ENCODE results near the gene MID1IP1.

Gene MID1IP1, protein sequence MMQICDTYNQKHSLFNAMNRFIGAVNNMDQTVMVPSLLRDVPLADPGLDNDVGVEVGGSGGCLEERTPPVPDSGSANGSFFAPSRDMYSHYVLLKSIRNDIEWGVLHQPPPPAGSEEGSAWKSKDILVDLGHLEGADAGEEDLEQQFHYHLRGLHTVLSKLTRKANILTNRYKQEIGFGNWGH

GRCh38 chrX:38800981-38801845, at the start of gene MID1IP1:
Gene MID1IP1, plus strand, starts transcription at chrX:38801459. Its CDS starts 3,488 bp downstream, at chrX:38804947.
- peak; percentile 83 for DNase-seq

GRCh38 chrX:38754102-38754790, 47.0 kb upstream of the MID1IP1 start:
- peak; percentile 2 for DNase-seq

DNA sequence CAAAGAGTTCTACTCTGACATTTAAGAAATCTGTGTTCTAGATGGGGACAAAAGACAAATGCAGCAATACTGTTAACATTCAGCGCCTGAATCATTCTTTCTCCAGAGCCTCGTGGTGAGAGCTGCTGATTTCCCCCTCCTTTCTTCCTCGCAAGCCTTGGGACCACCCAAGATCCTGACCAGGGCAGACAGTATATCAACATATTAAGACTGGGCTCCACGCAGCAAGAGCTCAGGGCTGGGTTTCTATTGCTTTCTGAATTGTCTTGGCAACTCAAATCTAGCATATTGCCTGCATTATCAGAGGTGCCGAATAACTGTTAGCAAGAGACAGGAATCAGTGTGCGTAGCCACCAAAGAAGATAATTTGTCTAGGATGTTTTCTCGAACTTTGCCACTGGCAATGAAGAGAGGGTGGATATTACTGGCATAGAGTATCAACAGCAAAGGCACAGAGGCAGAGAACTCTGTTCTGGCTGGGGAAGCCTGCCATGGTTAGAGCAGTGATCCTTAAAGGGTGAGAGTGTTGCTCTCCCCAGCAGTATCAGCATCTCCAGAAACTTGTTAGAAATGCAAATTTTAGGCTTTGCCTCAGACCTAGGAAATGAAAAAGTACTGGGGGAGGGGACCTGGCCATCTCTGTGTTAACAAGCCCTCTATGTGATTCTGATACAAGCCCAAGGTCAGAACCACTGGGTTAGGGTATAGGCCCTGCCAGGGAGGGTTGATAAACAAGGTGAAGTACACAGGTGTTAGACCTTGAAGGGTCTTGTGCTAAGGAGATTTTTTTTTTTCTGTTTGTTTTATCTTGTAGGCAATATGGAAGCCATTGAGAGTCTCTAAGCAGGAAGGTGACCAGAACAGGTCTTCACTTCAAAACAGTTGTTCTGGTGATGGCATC, 46.2 kb upstream of the MID1IP1 start:
- DNase-seq, result no peak

GRCh38 chrX:38760883-38761282, 40.4 kb upstream of the MID1IP1 start:
- no peak for DNase-seq

DNA sequence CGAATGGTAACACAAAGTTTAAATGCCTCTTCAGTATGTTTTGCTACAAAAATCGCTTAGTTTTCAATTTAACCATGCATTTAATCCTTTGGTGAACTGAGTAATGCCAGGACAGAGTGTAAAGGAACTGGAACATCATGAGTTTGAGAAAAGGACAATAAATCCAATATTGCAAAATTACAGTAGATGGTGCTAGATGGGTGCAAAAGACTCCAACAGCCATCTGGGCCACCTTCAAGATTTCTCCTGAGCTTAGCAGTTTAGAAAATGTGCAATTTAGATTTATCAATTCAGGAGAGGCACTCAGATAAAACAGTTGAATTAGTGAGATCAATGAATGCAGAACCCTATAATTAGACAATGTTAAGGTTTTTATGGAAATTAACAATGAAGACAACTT, 33.2 kb upstream of the MID1IP1 start:
- DNase-seq, result no peak

DNA sequence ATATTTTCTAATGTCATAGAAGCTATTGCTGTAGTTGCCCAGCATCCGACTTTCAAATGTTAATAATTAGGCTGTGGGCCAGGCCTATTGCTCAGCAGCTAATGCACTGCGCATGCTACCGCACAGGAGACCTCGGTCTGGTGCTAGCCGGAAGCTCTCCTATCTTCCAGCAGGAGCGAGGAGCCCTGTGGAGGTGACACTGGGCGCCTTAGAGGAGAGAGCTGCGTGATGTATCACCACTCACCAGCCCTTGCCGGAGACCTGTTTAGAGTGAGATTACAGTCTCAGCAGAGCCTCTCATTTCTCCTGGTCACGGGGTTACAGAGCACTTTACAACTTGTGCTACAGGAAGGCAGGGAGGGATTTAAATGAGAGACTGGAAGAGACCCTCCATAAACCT, 31.1 kb upstream of the MID1IP1 start:
- DNase-seq, result no peak

GRCh38 chrX:38774249-38774648, 27.0 kb upstream of the MID1IP1 start:
- DNase-seq, result no peak

DNA sequence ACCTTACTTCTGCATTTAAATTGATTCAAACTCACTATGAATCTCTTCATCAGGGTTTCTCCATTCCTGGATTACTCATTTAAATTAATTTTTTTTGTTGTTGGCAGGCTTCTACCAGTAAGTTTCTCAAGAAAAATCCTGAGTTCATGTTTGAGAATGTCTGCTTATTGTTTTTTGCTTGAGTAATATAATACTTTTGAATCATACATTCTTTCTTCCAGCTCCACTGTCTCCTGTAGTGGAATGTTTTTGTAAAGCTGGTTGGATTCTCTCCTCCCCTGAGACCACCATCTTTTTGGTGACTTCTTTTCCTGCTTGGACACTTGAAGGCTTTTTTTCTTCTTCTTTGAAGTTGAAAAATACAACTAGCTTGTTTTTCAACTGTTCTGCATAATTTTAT, 4.3 kb upstream of the MID1IP1 start:
- DNase-seq, result no peak

- no peak for DNase-seq
These were observed 2.3 kb upstream of the MID1IP1 start for GRCh38 chrX:38798956-38799355.

DNA sequence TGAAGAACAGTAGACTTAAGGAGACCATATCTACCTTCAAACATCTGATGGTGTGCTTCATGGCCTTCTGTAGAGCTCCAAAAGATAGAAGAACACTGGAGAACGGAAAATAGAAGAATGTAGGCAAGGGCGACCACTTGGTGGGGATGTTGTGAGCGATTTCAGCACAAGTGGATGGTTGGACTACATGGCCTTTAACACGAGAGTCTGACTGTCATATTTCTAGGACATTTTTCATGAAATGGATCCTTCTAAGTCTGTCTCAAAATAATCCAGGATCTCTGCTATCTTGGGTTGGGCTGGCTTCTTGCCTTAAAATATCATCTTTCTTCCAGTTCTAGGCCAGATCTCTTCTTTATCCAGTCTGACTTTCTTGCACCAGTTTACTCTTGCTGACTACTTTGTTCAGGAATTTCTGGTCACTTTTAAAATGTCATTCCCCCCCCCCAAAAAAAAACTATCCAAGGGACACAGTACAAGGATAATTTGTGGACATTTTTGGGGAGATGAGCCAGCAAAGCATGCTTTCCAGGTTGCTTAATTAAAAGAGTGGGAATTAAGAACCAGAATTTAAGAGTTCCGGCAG, 1.2 kb upstream of the MID1IP1 start:
- DNase-seq, result no peak

- no peak for DNase-seq
These were observed 2.0 kb downstream of the MID1IP1 start for GRCh38 chrX:38803243-38803587.

- DNase-seq, result peak; percentile 70
These were observed 2.6 kb downstream of the MID1IP1 start for GRCh38 chrX:38803588-38804431.

DNA sequence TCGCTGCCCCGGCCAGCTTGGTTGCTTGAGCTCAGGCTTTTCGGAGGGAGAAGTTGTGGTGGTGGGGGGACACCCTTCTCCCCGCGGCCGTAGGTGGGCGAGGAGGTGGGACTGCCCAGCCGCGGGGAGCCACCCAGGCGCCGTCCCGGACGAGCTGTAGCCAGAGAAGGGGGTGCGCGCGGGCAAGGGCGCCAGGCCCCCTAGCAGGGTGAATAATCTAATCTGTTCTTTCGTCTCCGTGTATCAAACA, 3.1 kb downstream of the MID1IP1 start:
- DNase-seq, result no peak

GRCh38 chrX:38804682-38805431, 3.6 kb downstream of the MID1IP1 start:
- peak; percentile 0 for DNase-seq

- DNase-seq, result peak; percentile 60
These were observed 4.5 kb downstream of the MID1IP1 start for GRCh38 chrX:38805432-38806389.

DNA sequence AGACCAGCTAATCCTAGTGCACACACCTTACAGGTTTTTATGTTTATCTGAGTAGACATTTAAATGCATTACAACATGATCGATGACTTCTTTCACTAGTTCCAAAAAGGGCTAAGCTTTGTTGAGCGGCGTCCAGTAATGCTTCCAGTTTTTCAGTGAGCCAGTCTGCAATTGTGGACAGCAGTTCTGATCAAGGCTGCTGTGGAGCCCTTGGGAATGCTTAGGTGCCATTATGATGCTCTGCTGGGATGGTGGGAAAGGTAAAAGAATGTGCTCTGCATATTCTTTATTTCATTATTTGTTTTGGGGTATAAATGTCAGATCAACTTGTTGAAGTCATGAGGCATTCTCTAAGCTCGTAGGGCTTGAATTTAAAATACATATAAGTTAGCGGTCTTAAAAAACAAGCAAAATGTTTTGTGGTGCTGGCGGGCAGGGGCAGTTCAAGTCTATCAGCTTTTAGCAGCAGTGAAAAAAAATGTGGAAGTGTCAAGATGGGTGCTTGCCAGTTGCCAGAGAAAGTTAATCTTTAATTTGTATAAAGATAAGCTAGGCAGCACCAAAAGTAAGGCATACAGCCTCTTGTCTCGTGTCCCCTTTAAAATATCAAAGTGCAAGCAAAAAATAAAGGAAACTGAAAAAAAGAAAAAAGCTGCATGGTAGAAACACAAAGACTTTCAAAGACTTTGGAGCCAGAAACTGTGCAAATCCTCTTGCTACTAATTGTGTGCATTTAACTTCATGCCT, 5.8 kb downstream of the MID1IP1 start:
- no peak for DNase-seq

- DNase-seq, result no peak
These were observed 6.6 kb downstream of the MID1IP1 start for GRCh38 chrX:38807873-38808272.

GRCh38 chrX:38811515-38812243, 10.4 kb downstream of the MID1IP1 start:
- no peak for DNase-seq
